CD8-positive, alpha-beta memory T cell (primary cell): ENCODE results near the gene SMAP1. TPM values are rescaled to one million over a fixed set of nuclear protein-coding genes. Genes with fewer than 3 reads are reported as not detected.

Experiments
- CTCF ChIA-PET: fragments of 350-600 bp; sonication (Branson Sonifier 250); formaldehyde crosslinking; loops from one replicate; lab custom pipeline; 2021; ENCODE audit warnings: antibody characterized with exemption; lab: Charles Lee
- POLR2A ChIA-PET: fragments of 350-600 bp; sonication (Branson Sonifier 250); formaldehyde crosslinking; loops from one replicate; lab custom pipeline; 2021; ENCODE audit warnings: antibody characterized with exemption; lab: Charles Lee
- DNase-seq, 5 donors: peaks; one replicate each; pipeline versions ENCODE4 v3.0.0 to v3.0.0-alpha.2; 2020 to 2022; ENCODE audit warnings: mixed read lengths in 1 of 5
- H3K27ac ChIP-seq: one replicate; pipeline ENCODE4 v1.7.0; 2013; ENCODE audit warnings: low read depth, mild to moderate bottlenecking, low read length, moderate library complexity
- H3K27me3 ChIP-seq: 2 replicates; pipeline ENCODE4 v1.7.0; 2013; ENCODE audit warnings: low read length, mild to moderate bottlenecking; ENCODE audit not compliant: insufficient read depth, poor library complexity, severe bottlenecking
- H3K36me3 ChIP-seq: 2 replicates; pipeline ENCODE4 v1.7.0; 2013; ENCODE audit warnings: mild to moderate bottlenecking, low read length, moderate library complexity; ENCODE audit not compliant: insufficient read depth
- H3K4me1 ChIP-seq: 2 replicates; pipeline ENCODE4 v1.7.0; 2013; ENCODE audit warnings: mild to moderate bottlenecking, low read length, moderate library complexity; ENCODE audit not compliant: insufficient read depth
- H3K4me3 ChIP-seq: 2 replicates; pipeline ENCODE4 v1.7.0; 2013; ENCODE audit warnings: mild to moderate bottlenecking, low read length
- H3K9me3 ChIP-seq: 2 replicates; pipeline ENCODE4 v1.7.0; 2013; ENCODE audit warnings: mild to moderate bottlenecking, low read length
- H3K27ac Mint-ChIP-seq, 8 donors: one replicate each; pipeline ENCODE4 v1.8.0; 2020 to 2021; ENCODE audit warnings: mixed read lengths in 8 of 8, mild to moderate bottlenecking in 6 of 8, inconsistent platforms in 3 of 8, moderate library complexity in 3 of 8
- H3K27me3 Mint-ChIP-seq, 2 donors: one replicate each; pipeline ENCODE4 v1.8.0; 2020 to 2021; ENCODE audit warnings: mixed read lengths in 2 of 2, mild to moderate bottlenecking in 1 of 2, moderate library complexity in 1 of 2
- H3K36me3 Mint-ChIP-seq, 3 donors: one replicate each; pipeline ENCODE4 v1.8.0; 2020 to 2021; ENCODE audit warnings: mixed read lengths in 3 of 3, inconsistent platforms in 1 of 3, mild to moderate bottlenecking in 1 of 3
- H3K4me1 Mint-ChIP-seq, 3 donors: one replicate each; pipeline ENCODE4 v1.8.0; 2020 to 2021; ENCODE audit warnings: mixed read lengths in 3 of 3, inconsistent platforms in 1 of 3, mild to moderate bottlenecking in 1 of 3
- H3K4me3 Mint-ChIP-seq, 7 donors: one replicate each; pipeline ENCODE4 v1.8.0; 2020 to 2021; ENCODE audit warnings: mixed read lengths in 7 of 7, mild to moderate bottlenecking in 6 of 7, moderate library complexity in 4 of 7, inconsistent platforms in 2 of 7
- H3K9me3 Mint-ChIP-seq, 5 donors: one replicate each; pipeline ENCODE4 v1.8.0; 2020 to 2022; ENCODE audit warnings: mixed read lengths in 5 of 5, mild to moderate bottlenecking in 3 of 5, moderate library complexity in 2 of 5, inconsistent platforms in 1 of 5
- polyA plus RNA-seq: library from polyadenylated mRNA; unstranded; fragments of 300-500 nt; fragmentation: Illumina TruSeq; gene quantifications from one replicate; pipeline ENCODE4 v1.2.3, GENCODE V29; 2021
- total RNA-seq, 2 experiments: library from RNA; stranded (reverse); gene quantifications; one replicate each; pipeline ENCODE4 v1.2.3, GENCODE V29; 2021

The SMAP1 gene
- total and polyA plus RNA-seq, 3 experiments from 2014 or later, result 20.1 to 29.8 (median 23.8) TPM

DNA sequence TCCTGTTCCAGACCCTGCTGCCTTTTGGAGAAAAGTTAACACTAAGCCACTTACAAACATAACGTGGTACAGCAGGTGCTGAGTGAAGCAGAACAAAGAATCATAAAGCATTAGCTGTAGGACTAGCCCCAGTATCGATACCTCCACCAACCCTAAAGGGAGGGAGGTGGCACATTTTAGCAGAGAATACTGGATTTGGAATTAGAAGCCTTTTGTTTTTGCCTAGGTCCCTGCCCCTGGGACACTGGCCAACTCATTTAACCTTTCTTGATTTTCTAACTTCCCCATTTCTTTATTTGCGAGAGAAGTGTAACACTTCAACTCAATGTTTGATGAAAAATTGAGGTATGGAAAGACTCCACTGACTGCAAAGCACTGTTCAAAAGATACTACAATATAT, 195.7 kb downstream of the SMAP1 start:
- peak overlapping the region in 3 of 8 donors; percentile 10 to 67 (median 25) for H3K27ac Mint-ChIP-seq

GRCh38 chr6:70864401-70864800, 196.7 kb downstream of the SMAP1 start:
- H3K36me3 Mint-ChIP-seq, result peaks cover 0 to 26% (median 12%) of the 10 kb centered on the region in 3 donors
- H3K9me3 Mint-ChIP-seq, result peaks cover 0 to 5% (median 0%) of the 10 kb centered on the region in 5 donors

More for the DNA sequence above, 195.7 kb downstream of the SMAP1 start:
- Histone ChIP-seq H3K36me3 (peaks cover 5% of the 10 kb centered on the region), H3K27me3 (no peaks in the 10 kb centered on the region), H3K4me1 (no peaks in the 10 kb centered on the region), H3K4me3 (no peak overlapping the region), H3K27ac (no peak overlapping the region), H3K9me3 (no peaks in the 10 kb centered on the region)
- Mint-ChIP-seq H3K9me3 (peaks cover 0 to 5% (median 0%) of the 10 kb centered on the region in 5 donors), H3K4me1 (peaks cover 0 to 8% (median 0%) of the 10 kb centered on the region in 3 donors), H3K27me3 (no peaks in the 10 kb centered on the region), H3K36me3 (peaks cover 0 to 35% (median 16%) of the 10 kb centered on the region in 3 donors), H3K4me3 (no peak overlapping the region)
- no peak for DNase-seq
- ChIA-PET CTCF (interaction anchor here (1.3 to 1.7 kb wide), 2 partner anchors 21 to 156 kb away, joined by 3 read pairs; no protein-coding TSS in a partner anchor), POLR2A (no interaction called here)

GRCh38 chr6:70872469-70872868, 204.8 kb downstream of the SMAP1 start:
- no peak overlapping the region for H3K4me3 ChIP-seq
- no peaks in the 10 kb centered on the region for H3K4me1 ChIP-seq
- H3K9me3 ChIP-seq, result no peaks in the 10 kb centered on the region
- Mint-ChIP-seq H3K27ac (no peak overlapping the region), H3K4me3 (no peak overlapping the region), H3K36me3 (peaks cover 0 to 25% (median 1%) of the 10 kb centered on the region in 3 donors), H3K9me3 (peaks cover 19 to 27% (median 21%) of the 10 kb centered on the region in 5 donors), H3K27me3 (peaks cover 12 to 37% of the 10 kb centered on the region in 2 donors), H3K4me1 (no peaks in the 10 kb centered on the region)
- peaks cover 3% of the 10 kb centered on the region for H3K27me3 ChIP-seq
- no peak overlapping the region for H3K27ac ChIP-seq
- H3K36me3 ChIP-seq, result no peaks in the 10 kb centered on the region
- DNase-seq, result no peak
- ChIA-PET CTCF (interaction anchor here (0.8 to 1.0 kb wide), 3 partner anchors 10 to 83 kb away, joined by 3 read pairs; no protein-coding TSS in a partner anchor), POLR2A (no interaction called here)

More at GRCh38 chr6:70864401-70864800, 196.7 kb downstream of the SMAP1 start:
- Histone ChIP-seq H3K4me3 (no peak overlapping the region), H3K36me3 (no peaks in the 10 kb centered on the region), H3K9me3 (no peaks in the 10 kb centered on the region), H3K27me3 (no peaks in the 10 kb centered on the region), H3K27ac (no peak overlapping the region), H3K4me1 (no peaks in the 10 kb centered on the region)
- Mint-ChIP-seq H3K27ac (peak overlapping the region in 4 of 8 donors; percentile 63 to 67 (median 66)), H3K4me3 (no peak overlapping the region), H3K27me3 (no peaks in the 10 kb centered on the region), H3K4me1 (peaks cover 0 to 8% (median 0%) of the 10 kb centered on the region in 3 donors)
- peak in 1 of 5 donors; percentile 9 for DNase-seq
- POLR2A ChIA-PET, result no interaction called here
- CTCF ChIA-PET, result interaction anchor here (1.3 to 1.7 kb wide), 2 partner anchors 22 to 157 kb away, joined by 3 read pairs; no protein-coding TSS in a partner anchor

GRCh38 chr6:70874181-70874913, 206.7 kb downstream of the SMAP1 start:
- H3K36me3 Mint-ChIP-seq, result peaks cover 0 to 25% (median 1%) of the 10 kb centered on the region in 3 donors
- H3K27ac Mint-ChIP-seq, result no peak overlapping the region
- DNase-seq, result no peak
- POLR2A ChIA-PET, result no interaction called here
- CTCF ChIA-PET, result interaction anchor here (1.4 to 2.4 kb wide), 2 partner anchors 10 to 82 kb away, joined by 5 to 13 read pairs; no protein-coding TSS in a partner anchor
- Histone ChIP-seq H3K36me3 (no peaks in the 10 kb centered on the region), H3K4me3 (no peak overlapping the region), H3K9me3 (no peaks in the 10 kb centered on the region), H3K27me3 (peaks cover 4% of the 10 kb centered on the region), H3K27ac (no peak overlapping the region), H3K4me1 (no peaks in the 10 kb centered on the region)
- no peak overlapping the region for H3K4me3 Mint-ChIP-seq
- H3K4me1 Mint-ChIP-seq, result no peaks in the 10 kb centered on the region
- peaks cover 12 to 49% of the 10 kb centered on the region in 2 donors for H3K27me3 Mint-ChIP-seq
- H3K9me3 Mint-ChIP-seq, result peaks cover 19 to 27% (median 21%) of the 10 kb centered on the region in 5 donors

DNA sequence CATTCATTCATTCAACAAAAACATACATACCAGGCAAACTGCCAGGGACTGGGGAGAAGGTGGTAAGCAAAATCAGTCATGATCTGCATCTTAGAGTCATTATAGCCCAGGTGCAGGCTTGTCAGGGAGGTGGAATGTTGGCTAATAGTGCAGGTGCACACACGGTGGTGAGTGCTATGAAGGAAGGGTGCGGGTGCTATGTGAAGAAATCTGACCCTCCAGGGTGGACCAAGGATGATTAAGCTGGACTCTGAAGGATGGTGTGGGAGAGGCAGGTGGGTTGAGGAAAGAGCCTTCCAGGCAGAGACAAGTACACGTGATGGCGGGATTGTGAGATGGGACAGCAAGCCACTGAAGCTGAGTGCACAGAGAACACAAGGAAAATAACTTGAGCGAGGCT, 211.8 kb downstream of the SMAP1 start:
- Histone ChIP-seq H3K9me3 (no peaks in the 10 kb centered on the region), H3K27me3 (peaks cover 4% of the 10 kb centered on the region), H3K36me3 (no peaks in the 10 kb centered on the region), H3K4me1 (no peaks in the 10 kb centered on the region), H3K27ac (no peak overlapping the region), H3K4me3 (no peak overlapping the region)
- no peak overlapping the region for H3K4me3 Mint-ChIP-seq
- POLR2A ChIA-PET, result no interaction called here
- no peak for DNase-seq
- peaks cover 7 to 65% of the 10 kb centered on the region in 2 donors for H3K27me3 Mint-ChIP-seq
- H3K36me3 Mint-ChIP-seq, result no peaks in the 10 kb centered on the region
- CTCF ChIA-PET, result no interaction called here
- H3K4me1 Mint-ChIP-seq, result no peaks in the 10 kb centered on the region
- H3K27ac Mint-ChIP-seq, result no peak overlapping the region
- no peaks in the 10 kb centered on the region for H3K9me3 Mint-ChIP-seq

GRCh38 chr6:70884074-70884983, 216.6 kb downstream of the SMAP1 start:
- Histone ChIP-seq H3K27me3 (no peaks in the 10 kb centered on the region), H3K9me3 (no peaks in the 10 kb centered on the region), H3K4me3 (no peak overlapping the region), H3K4me1 (no peaks in the 10 kb centered on the region), H3K36me3 (no peaks in the 10 kb centered on the region), H3K27ac (no peak overlapping the region)
- no peak overlapping the region for H3K4me3 Mint-ChIP-seq
- peaks cover 7 to 44% of the 10 kb centered on the region in 2 donors for H3K27me3 Mint-ChIP-seq
- ChIA-PET CTCF (interaction anchor here (0.7 to 2.8 kb wide), 25 partner anchors 8 to 663 kb away, joined by 3 to 58 read pairs (median 4); partner anchors contain the start of gene SMAP1), POLR2A (interaction anchor here (0.5 kb wide), 1 partner anchor 309 kb away, joined by 7 read pairs; no protein-coding TSS in a partner anchor)
- H3K9me3 Mint-ChIP-seq, result no peaks in the 10 kb centered on the region
- peak; percentile 21 to 64 (median 43) for DNase-seq
- no peaks in the 10 kb centered on the region for H3K36me3 Mint-ChIP-seq
- H3K4me1 Mint-ChIP-seq, result no peaks in the 10 kb centered on the region
- no peak overlapping the region for H3K27ac Mint-ChIP-seq

DNA sequence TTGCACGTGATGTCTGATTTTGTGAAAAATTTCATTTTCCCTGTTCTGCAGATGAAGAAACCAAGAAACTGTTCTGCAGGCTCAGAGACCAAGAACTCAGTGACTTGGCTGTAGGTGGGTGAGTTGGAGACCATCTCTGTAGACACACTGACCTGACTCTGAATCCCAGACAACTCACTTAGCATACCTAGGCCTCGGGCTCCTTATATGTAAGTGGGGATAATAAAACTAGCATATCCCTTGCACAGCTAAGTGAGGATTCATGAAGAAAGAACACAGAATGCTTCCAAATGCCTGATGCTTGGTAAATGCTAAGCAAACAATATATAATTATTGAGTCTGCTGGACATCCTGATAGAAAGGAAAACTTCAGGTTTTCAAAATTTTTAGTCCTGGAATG, 218.4 kb downstream of the SMAP1 start:
- no peaks in the 10 kb centered on the region for H3K27me3 ChIP-seq
- Mint-ChIP-seq H3K36me3 (no peaks in the 10 kb centered on the region), H3K4me1 (no peaks in the 10 kb centered on the region), H3K27me3 (peaks cover 4 to 37% of the 10 kb centered on the region in 2 donors), H3K4me3 (no peak overlapping the region), H3K9me3 (no peaks in the 10 kb centered on the region), H3K27ac (no peak overlapping the region)
- no peaks in the 10 kb centered on the region for H3K36me3 ChIP-seq
- no peak for DNase-seq
- ChIA-PET CTCF (interaction anchor here (0.7 to 2.8 kb wide), 6 partner anchors 10 to 368 kb away, joined by 3 to 58 read pairs (median 6); no protein-coding TSS in a partner anchor), POLR2A (no interaction called here)
- no peaks in the 10 kb centered on the region for H3K9me3 ChIP-seq
- no peak overlapping the region for H3K27ac ChIP-seq
- no peak overlapping the region for H3K4me3 ChIP-seq
- no peaks in the 10 kb centered on the region for H3K4me1 ChIP-seq
